Measurements from ENCODE around the gene UGCG. TPM values are rescaled to one million over a fixed set of nuclear protein-coding genes. Genes with fewer than 3 reads are reported as not detected.

The UGCG gene
- total RNA-seq, 1 experiment from 2014 or later: 46.0 TPM

GRCh38 chr9:111898331-111899096, 1.9 kb downstream of the UGCG start:
- TF ChIP-seq REST (IDR thresholded peaks at IDR 0.05; ENCODE audit: insufficient read depth in 1 of 2, low read depth in 2 of 2, low read length in 1 of 2) (no peak), SIN3A (IDR thresholded peaks at IDR 0.05; ENCODE audit: borderline replicate concordance, insufficient read depth, low read depth, low read length) (no peak), POLR2AphosphoS5 (IDR thresholded peaks at IDR 0.05; ENCODE audit: low read depth, low read length) (no peak), TCF7L2 (IDR thresholded peaks at IDR 0.05; ENCODE audit: low read depth, low read length) (no peak), CTCF (IDR thresholded peaks at IDR 0.05) (no peak)
- Histone ChIP-seq H3K36me3 (ENCODE audit: control insufficient read depth, insufficient read depth, low read length) (no peaks in the 10 kb centered on the region; the same call in 1 of the 2 replicates), H3K27me3 (ENCODE audit: control insufficient read depth, insufficient read depth, low read length) (no peaks in the 10 kb centered on the region), H3K9me3 (ENCODE audit: control insufficient read depth, insufficient read depth, low read depth, low read length) (no peaks in the 10 kb centered on the region), H3K27ac (ENCODE audit: low read length) (peak overlapping the region; percentile 91), H3K4me1 (ENCODE audit: control insufficient read depth, insufficient read depth, low read length) (peaks cover 27% of the 10 kb centered on the region), H3K4me3 (ENCODE audit: low read depth in 2 of 2, low read length in 2 of 2) (peak overlapping the region; percentile 68 to 91)
- in situ Hi-C loops (cut with HindIII; ENCODE audit: low pct_unique_long_range_greater_than_20kb, low sequenced_read_pairs) (no loop called here), intact Hi-C loops (cut with micrococcal nuclease; ENCODE audit: unreplicated experiment) (no loop called here)
- CTCF ChIA-PET: no interaction called here
- DNase-seq (ENCODE audit: low read depth, low spot score): no peak
- POLR2A ChIA-PET: interaction anchor here (0.5 kb wide), 1 partner anchor 21 kb away, joined by 5 read pairs; no protein-coding TSS in a partner anchor
- TSS peak; percentile 70 for BruUV-seq (replicated peaks)
- no peak for ATAC-seq

- TF ChIP-seq TCF7L2 (IDR thresholded peaks at IDR 0.05; ENCODE audit: low read depth, low read length): no peak
- no peak for TF ChIP-seq REST (IDR thresholded peaks at IDR 0.05; ENCODE audit: insufficient read depth in 1 of 2, low read depth in 2 of 2, low read length in 1 of 2)
- TF ChIP-seq POLR2AphosphoS5 (IDR thresholded peaks at IDR 0.05; ENCODE audit: low read depth, low read length): no peak
- no peak for TF ChIP-seq SIN3A (IDR thresholded peaks at IDR 0.05; ENCODE audit: borderline replicate concordance, insufficient read depth, low read depth, low read length)
- TF ChIP-seq CTCF (IDR thresholded peaks at IDR 0.05): no peak
- intact Hi-C loops (cut with micrococcal nuclease; ENCODE audit: unreplicated experiment) (loop anchor here (10.0 kb wide), 2 partner anchors 136 to 174 kb away; no protein-coding TSS in a partner anchor), in situ Hi-C loops (cut with HindIII; ENCODE audit: low pct_unique_long_range_greater_than_20kb, low sequenced_read_pairs) (no loop called here)
- ATAC-seq (no peak), DNase-seq (ENCODE audit: low read depth, low spot score) (no peak)
- peak overlapping the region; percentile 91 for H3K27ac ChIP-seq (ENCODE audit: low read length)
- ChIA-PET CTCF (no interaction called here), POLR2A (no interaction called here)
- H3K36me3 ChIP-seq (ENCODE audit: control insufficient read depth, insufficient read depth, low read length): no peaks in the 10 kb centered on the region; the same call in 1 of the 2 replicates
- peaks cover 38% of the 10 kb centered on the region for H3K4me1 ChIP-seq (ENCODE audit: control insufficient read depth, insufficient read depth, low read length)
- no peaks in the 10 kb centered on the region for H3K27me3 ChIP-seq (ENCODE audit: control insufficient read depth, insufficient read depth, low read length)
- BruUV-seq (replicated peaks): no TSS peak
- no peaks in the 10 kb centered on the region for H3K9me3 ChIP-seq (ENCODE audit: control insufficient read depth, insufficient read depth, low read depth, low read length)
- peak overlapping the region; percentile 39 to 91 for H3K4me3 ChIP-seq (ENCODE audit: low read depth in 2 of 2, low read length in 2 of 2)
Observed at GRCh38 chr9:111900151-111900857, 3.7 kb downstream of the UGCG start.
